Endothelial cell of umbilical vein (primary cell): ENCODE results near the gene ELAVL1.
"Not testable (repeated sequence)": the region's sequence is repeated elsewhere in the genome, so short reads cannot be mapped to it uniquely, and the experiment has no call there.

Experiments used
- GATA2 ChIP-seq: IDR thresholded peaks from 2 replicates; pipeline ENCODE4 v1.7.0; 2011; ENCODE audit warnings: low read depth, mild to moderate bottlenecking, moderate library complexity, mixed read lengths, low read length; ENCODE audit not compliant: insufficient read length, insufficient read depth
- POLR2A ChIP-seq: IDR thresholded peaks from 2 replicates; pipeline ENCODE4 v1.6.1; 2012; ENCODE audit warnings: low read depth, mild to moderate bottlenecking, control low read depth, low read length
- TF ChIP-seq, protein P1 (sequence below), 2 donors: IDR thresholded peaks; 1 replicate in 1 of 2; 2 replicates in 1 of 2; pipeline ENCODE4 v1.5.1; 2011; ENCODE audit warnings: low read length in 2 of 2, mild to moderate bottlenecking in 2 of 2, moderate library complexity in 2 of 2, control low read depth in 1 of 2, inconsistent platforms in 1 of 2, low read depth in 1 of 2; ENCODE audit not compliant: insufficient read depth in 1 of 2; ENCODE audit errors: extremely low read depth in 1 of 2

DNA sequence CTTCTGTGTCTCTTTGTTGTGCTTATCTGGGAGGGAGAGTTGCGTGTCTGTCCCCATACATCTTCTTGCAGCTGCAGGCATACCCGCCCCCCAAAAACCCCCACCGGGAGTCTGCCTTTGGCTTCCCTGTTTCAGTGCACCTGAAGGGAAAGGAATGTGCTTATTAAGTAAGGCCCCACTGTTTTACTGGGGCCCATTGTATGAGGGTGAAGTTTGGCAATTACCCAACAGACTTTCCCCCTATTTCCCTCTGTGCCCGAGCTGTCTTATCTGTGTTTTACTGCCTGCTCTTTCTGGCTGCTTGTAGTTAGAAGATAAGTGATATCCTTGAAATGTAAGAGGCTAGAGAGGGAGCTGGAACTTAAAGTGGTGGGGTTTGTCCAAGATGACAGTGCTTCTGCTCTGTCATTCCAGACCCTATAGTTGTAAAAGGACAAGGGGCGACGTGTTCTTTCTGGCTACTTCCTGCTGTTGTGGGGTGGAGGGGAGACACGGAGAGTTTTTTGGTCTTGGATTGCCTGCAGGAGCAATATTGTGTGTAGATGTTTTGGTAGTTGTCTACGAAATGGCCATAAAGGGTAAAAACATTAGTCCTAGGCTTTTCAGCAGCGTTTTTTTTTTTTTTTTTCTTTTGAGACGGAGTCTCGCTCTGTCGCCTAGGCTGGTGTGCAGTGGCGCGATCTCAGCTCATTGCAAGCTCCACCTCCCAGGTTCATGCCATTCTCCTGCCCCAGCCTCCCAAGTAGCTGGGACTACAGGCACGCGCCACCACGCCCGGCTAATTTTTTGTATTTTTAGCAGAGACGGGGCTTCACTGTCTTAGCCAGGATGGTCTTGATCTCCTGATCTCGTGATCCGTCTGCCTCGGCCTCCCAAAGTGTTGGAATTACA, 28.1 kb upstream of the ELAVL1 start:
- TF ChIP-seq, protein P1, sequence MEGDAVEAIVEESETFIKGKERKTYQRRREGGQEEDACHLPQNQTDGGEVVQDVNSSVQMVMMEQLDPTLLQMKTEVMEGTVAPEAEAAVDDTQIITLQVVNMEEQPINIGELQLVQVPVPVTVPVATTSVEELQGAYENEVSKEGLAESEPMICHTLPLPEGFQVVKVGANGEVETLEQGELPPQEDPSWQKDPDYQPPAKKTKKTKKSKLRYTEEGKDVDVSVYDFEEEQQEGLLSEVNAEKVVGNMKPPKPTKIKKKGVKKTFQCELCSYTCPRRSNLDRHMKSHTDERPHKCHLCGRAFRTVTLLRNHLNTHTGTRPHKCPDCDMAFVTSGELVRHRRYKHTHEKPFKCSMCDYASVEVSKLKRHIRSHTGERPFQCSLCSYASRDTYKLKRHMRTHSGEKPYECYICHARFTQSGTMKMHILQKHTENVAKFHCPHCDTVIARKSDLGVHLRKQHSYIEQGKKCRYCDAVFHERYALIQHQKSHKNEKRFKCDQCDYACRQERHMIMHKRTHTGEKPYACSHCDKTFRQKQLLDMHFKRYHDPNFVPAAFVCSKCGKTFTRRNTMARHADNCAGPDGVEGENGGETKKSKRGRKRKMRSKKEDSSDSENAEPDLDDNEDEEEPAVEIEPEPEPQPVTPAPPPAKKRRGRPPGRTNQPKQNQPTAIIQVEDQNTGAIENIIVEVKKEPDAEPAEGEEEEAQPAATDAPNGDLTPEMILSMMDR (IDR thresholded peaks at IDR 0.05; ENCODE audit: extremely low read depth in 1 of 2, insufficient read depth in 1 of 2, low read depth in 1 of 2, low read length in 2 of 2), result not testable (repeated sequence)
- TF ChIP-seq POLR2A, GATA2: not testable (repeated sequence)
